Measurements from ENCODE around the gene AHCY.

GRCh38 chr20:34337982-34338726 lies 35.0 kb upstream of the AHCY start:
- no peak for TF ChIP-seq CTCF (conservative IDR thresholded peaks at IDR 0.05; ENCODE audit: low read depth, low read length)
- TF ChIP-seq EZH2 (IDR thresholded peaks at IDR 0.05; ENCODE audit: low read length, unreplicated experiment), result no peak

Data from PC-3 (cell line).